Measurements from ENCODE around the gene CPVL.

DNA sequence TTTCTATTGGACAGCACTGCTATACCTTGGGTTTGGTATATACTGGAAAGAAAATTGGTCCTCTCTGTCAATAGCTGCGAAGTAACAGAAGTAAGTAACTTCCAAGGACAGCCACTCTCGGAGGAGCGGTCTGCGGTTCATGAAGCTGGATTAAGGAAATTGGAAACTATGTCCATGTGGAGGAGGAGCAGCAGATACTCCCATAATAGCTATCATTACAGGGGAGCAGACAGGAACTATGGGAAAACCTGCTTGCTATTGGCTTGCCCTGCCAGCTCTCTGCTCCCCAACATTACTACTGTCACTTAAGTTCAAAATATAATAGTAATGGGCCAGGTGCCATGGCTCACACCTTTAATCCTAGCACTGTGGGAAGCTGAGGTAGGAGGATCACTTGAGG is 104.3 kb downstream of the CPVL start:
- TF ChIP-seq CTCF (IDR thresholded peaks at IDR 0.05; ENCODE audit: low read depth, low read length, poor library complexity, severe bottlenecking) (no peak), EZH2phosphoT487 (IDR thresholded peaks at IDR 0.05; ENCODE audit: borderline replicate concordance, low read length) (no peak)
